Measurements from ENCODE around the gene HORMAD1. TPM values are rescaled to one million over a fixed set of nuclear protein-coding genes. Genes with fewer than 3 reads are reported as not detected.
"Not testable (repeated sequence)": the region's sequence is repeated elsewhere in the genome, so short reads cannot be mapped to it uniquely, and the experiment has no call there.

The HORMAD1 gene
- total RNA-seq, 2 experiments from 2014 or later: not detected

- Mint-ChIP-seq H3K27me3 (no peaks in the 10 kb centered on the region), H3K9me3 (no peaks in the 10 kb centered on the region), H3K4me3 (no peak overlapping the region), H3K27ac (no peak overlapping the region), H3K4me1 (no peaks in the 10 kb centered on the region), H3K36me3 (no peaks in the 10 kb centered on the region)
- no peak for DNase-seq
Observed at GRCh38 chr1:150724336-150724735, 3.6 kb upstream of the HORMAD1 start.

GRCh38 chr1:150720098-150720497 lies 597 bp downstream of the HORMAD1 start:
- no peak overlapping the region for H3K4me3 Mint-ChIP-seq
- H3K36me3 Mint-ChIP-seq: no peaks in the 10 kb centered on the region
- H3K4me1 Mint-ChIP-seq: no peaks in the 10 kb centered on the region
- no peaks in the 10 kb centered on the region for H3K9me3 Mint-ChIP-seq
- no peak for DNase-seq
- no peaks in the 10 kb centered on the region for H3K27me3 Mint-ChIP-seq
- no peak overlapping the region for H3K27ac Mint-ChIP-seq

GRCh38 chr1:150718225-150718891 lies 2.3 kb downstream of the HORMAD1 start:
- Mint-ChIP-seq H3K4me3 (no peak overlapping the region), H3K36me3 (no peaks in the 10 kb centered on the region), H3K27me3 (no peaks in the 10 kb centered on the region), H3K27ac (no peak overlapping the region), H3K4me1 (no peaks in the 10 kb centered on the region), H3K9me3 (no peaks in the 10 kb centered on the region)
- DNase-seq: no peak

- not testable (repeated sequence) for H3K27ac Mint-ChIP-seq, H3K27me3 Mint-ChIP-seq, H3K4me3 Mint-ChIP-seq, DNase-seq, H3K36me3 Mint-ChIP-seq, H3K9me3 Mint-ChIP-seq, H3K4me1 Mint-ChIP-seq
Observed at GRCh38 chr1:150709031-150709430, 11.7 kb downstream of the HORMAD1 start.

GRCh38 chr1:150708595-150708994 lies 12.1 kb downstream of the HORMAD1 start:
- peak; percentile 28 for DNase-seq
- H3K36me3 Mint-ChIP-seq: no peaks in the 10 kb centered on the region
- no peak overlapping the region for H3K4me3 Mint-ChIP-seq
- peaks cover 4% of the 10 kb centered on the region for H3K27me3 Mint-ChIP-seq
- H3K9me3 Mint-ChIP-seq: no peaks in the 10 kb centered on the region
- no peak overlapping the region for H3K27ac Mint-ChIP-seq
- peaks cover 5% of the 10 kb centered on the region for H3K4me1 Mint-ChIP-seq

GRCh38 chr1:150706091-150706490 lies 14.6 kb downstream of the HORMAD1 start:
- Mint-ChIP-seq H3K4me1 (peaks cover 5% of the 10 kb centered on the region), H3K27ac (no peak overlapping the region), H3K36me3 (no peaks in the 10 kb centered on the region), H3K27me3 (peaks cover 4% of the 10 kb centered on the region), H3K9me3 (no peaks in the 10 kb centered on the region), H3K4me3 (no peak overlapping the region)
- DNase-seq: no peak

- peaks cover 3% of the 10 kb centered on the region for H3K27me3 Mint-ChIP-seq
- no peak overlapping the region for H3K4me3 Mint-ChIP-seq
- H3K36me3 Mint-ChIP-seq: no peaks in the 10 kb centered on the region
- no peak overlapping the region for H3K27ac Mint-ChIP-seq
- no peak for DNase-seq
- H3K9me3 Mint-ChIP-seq: no peaks in the 10 kb centered on the region
- no peaks in the 10 kb centered on the region for H3K4me1 Mint-ChIP-seq
Observed at GRCh38 chr1:150703427-150703826, 17.3 kb downstream of the HORMAD1 start.

GRCh38 chr1:150696995-150697927 lies 23.4 kb downstream of the HORMAD1 start, which contains the start of gene GOLPH3L:
Gene GOLPH3L (minus strand): TSS chr1:150697154. CDS start chr1:150694838, 2,316 bp downstream.
- Mint-ChIP-seq H3K4me1 (peaks cover 21% of the 10 kb centered on the region), H3K27ac (peak within 1 kb of the TSS; percentile 86), H3K36me3 (peaks cover 7% of the 10 kb centered on the region), H3K9me3 (no peaks in the 10 kb centered on the region), H3K4me3 (peak within 1 kb of the TSS; percentile 99), H3K27me3 (peaks cover 3% of the 10 kb centered on the region)
- DNase-seq: peak; percentile 90

GRCh38 chr1:150696590-150696989 lies 24.1 kb downstream of the HORMAD1 start:
- Mint-ChIP-seq H3K9me3 (no peaks in the 10 kb centered on the region), H3K36me3 (peaks cover 8% of the 10 kb centered on the region), H3K4me1 (peaks cover 21% of the 10 kb centered on the region), H3K27ac (peak overlapping the region; percentile 86), H3K4me3 (peak overlapping the region; percentile 99), H3K27me3 (peaks cover 3% of the 10 kb centered on the region)
- no peak for DNase-seq

GRCh38 chr1:150696162-150696561 lies 24.5 kb downstream of the HORMAD1 start:
- H3K27me3 Mint-ChIP-seq: peaks cover 3% of the 10 kb centered on the region
- H3K36me3 Mint-ChIP-seq: peaks cover 9% of the 10 kb centered on the region
- no peaks in the 10 kb centered on the region for H3K9me3 Mint-ChIP-seq
- H3K4me3 Mint-ChIP-seq: peak overlapping the region; percentile 84
- peak overlapping the region; percentile 59 for H3K27ac Mint-ChIP-seq
- H3K4me1 Mint-ChIP-seq: peaks cover 23% of the 10 kb centered on the region
- no peak for DNase-seq

GRCh38 chr1:150695561-150695960 lies 25.1 kb downstream of the HORMAD1 start:
- H3K4me1 Mint-ChIP-seq: peaks cover 23% of the 10 kb centered on the region
- peaks cover 3% of the 10 kb centered on the region for H3K27me3 Mint-ChIP-seq
- peak overlapping the region; percentile 8 for H3K4me3 Mint-ChIP-seq
- no peak for DNase-seq
- H3K36me3 Mint-ChIP-seq: peaks cover 9% of the 10 kb centered on the region
- H3K9me3 Mint-ChIP-seq: no peaks in the 10 kb centered on the region
- H3K27ac Mint-ChIP-seq: no peak overlapping the region

- Mint-ChIP-seq H3K4me1 (peaks cover 28% of the 10 kb centered on the region), H3K27ac (no peak overlapping the region), H3K36me3 (peaks cover 11% of the 10 kb centered on the region), H3K4me3 (no peak overlapping the region), H3K9me3 (no peaks in the 10 kb centered on the region), H3K27me3 (no peaks in the 10 kb centered on the region)
- no peak for DNase-seq
Observed at GRCh38 chr1:150692720-150693119, 28.0 kb downstream of the HORMAD1 start.

GRCh38 chr1:150688763-150689162 lies 31.9 kb downstream of the HORMAD1 start:
- Mint-ChIP-seq H3K4me1 (peaks cover 20% of the 10 kb centered on the region), H3K4me3 (no peak overlapping the region), H3K27me3 (no peaks in the 10 kb centered on the region), H3K27ac (no peak overlapping the region), H3K36me3 (peaks cover 9% of the 10 kb centered on the region), H3K9me3 (no peaks in the 10 kb centered on the region)
- DNase-seq: no peak

GRCh38 chr1:150686275-150686674 lies 34.4 kb downstream of the HORMAD1 start:
- peaks cover 14% of the 10 kb centered on the region for H3K4me1 Mint-ChIP-seq
- no peaks in the 10 kb centered on the region for H3K27me3 Mint-ChIP-seq
- H3K4me3 Mint-ChIP-seq: no peak overlapping the region
- no peaks in the 10 kb centered on the region for H3K9me3 Mint-ChIP-seq
- H3K36me3 Mint-ChIP-seq: peaks cover 4% of the 10 kb centered on the region
- no peak for DNase-seq
- no peak overlapping the region for H3K27ac Mint-ChIP-seq

- Mint-ChIP-seq H3K4me1 (peaks cover 13% of the 10 kb centered on the region), H3K27ac (no peak overlapping the region), H3K27me3 (no peaks in the 10 kb centered on the region), H3K4me3 (no peak overlapping the region), H3K9me3 (no peaks in the 10 kb centered on the region), H3K36me3 (peaks cover 4% of the 10 kb centered on the region)
- no peak for DNase-seq
Observed at GRCh38 chr1:150683914-150684313, 36.8 kb downstream of the HORMAD1 start.

All from activated naive CD8-positive, alpha-beta T cell treated with anti-CD3 and anti-CD28 coated beads for 36 hours (primary cell).